K562 (cell line): Measurements from ENCODE around the gene TRAPPC5. TPM values are rescaled to one million over a fixed set of nuclear protein-coding genes. Genes with fewer than 3 reads are reported as not detected.
A peak's percentile ranks its signal among the peaks of the same experiment; 100 is the strongest.

ENCODE experiments used
- ARHGAP35 ChIP-seq: fragments of 450-650 bp; IDR thresholded peaks from 2 replicates; pipeline ENCODE4 v1.6.1; 2018; ENCODE audit not compliant: partially characterized antibody
- CEBPG ChIP-seq, 3 experiments: fragments of 200-800 bp in 1 of 3; sonication (Bioruptor generic) in 1 of 3; sonication (generic) in 1 of 3; formaldehyde crosslinking in 1 of 3; IDR thresholded peaks in 2 of 3; conservative IDR thresholded peaks in 1 of 3; 2 replicates each; pipeline versions ENCODE4 v1.6.1 to v1.8.0; 2016 to 2022; ENCODE audit warnings: missing compliant biosample characterization in 2 of 3, missing genetic modification characterization in 2 of 3, mild to moderate bottlenecking in 1 of 3, missing genetic modification reagents in 1 of 3
- CHD2 ChIP-seq: IDR thresholded peaks from 2 replicates; pipeline ENCODE4 v1.6.1; 2011; ENCODE audit warnings: low read depth, low read length
- HCFC1 ChIP-seq: IDR thresholded peaks from 2 replicates; pipeline ENCODE4 v1.6.1; 2012; ENCODE audit warnings: low read depth, low read length, improper control_type of control experiment
- HDAC2 ChIP-seq: fragments of 450-650 bp; IDR thresholded peaks from 2 replicates; pipeline ENCODE4 v1.6.1; 2016; ENCODE audit warnings: mild to moderate bottlenecking
- KAT7 ChIP-seq: sonication (generic); formaldehyde crosslinking; IDR thresholded peaks from 2 replicates; pipeline ENCODE4 v1.8.0; 2022; ENCODE audit warnings: missing genetic modification reagents, mild to moderate bottlenecking, borderline replicate concordance
- MECOM ChIP-seq: fragments of 250-450 bp; sonication (Bioruptor Pico); IDR thresholded peaks from 2 replicates; pipeline ENCODE4 v1.8.0; 2022; ENCODE audit warnings: inconsistent platforms
- NFIX ChIP-seq: fragments of 250-450 bp; sonication (Bioruptor Pico); IDR thresholded peaks from 2 replicates; pipeline ENCODE4 v1.4.0; 2020; ENCODE audit warnings: low read depth, mild to moderate bottlenecking, moderate library complexity
- POLR2B ChIP-seq: fragments of 450-650 bp; IDR thresholded peaks from 2 replicates; pipeline ENCODE4 v1.6.1; 2018; ENCODE audit warnings: low read depth; ENCODE audit not compliant: partially characterized antibody
- PYGO2 ChIP-seq: fragments of 450-650 bp; IDR thresholded peaks from 2 replicates; pipeline ENCODE4 v1.6.1; 2016; ENCODE audit warnings: mild to moderate bottlenecking, missing genetic modification characterization, moderate library complexity, missing compliant biosample characterization
- RBBP5 ChIP-seq: fragments of 200-600 bp; sonication (generic); IDR thresholded peaks from 2 replicates; pipeline ENCODE4 v1.6.1; 2012; ENCODE audit warnings: borderline replicate concordance, mild to moderate bottlenecking, low read length, control low read depth, inconsistent platforms; ENCODE audit not compliant: insufficient read depth, poor library complexity, severe bottlenecking
- RBM25 ChIP-seq: fragments of 200-400 bp; formaldehyde crosslinking; IDR thresholded peaks from 2 replicates; pipeline ENCODE4 v1.6.1; 2018; ENCODE audit warnings: low read length, low read depth, moderate library complexity; ENCODE audit not compliant: severe bottlenecking
- ZNF133 ChIP-seq: fragments of 250-450 bp; sonication (Bioruptor Pico); IDR thresholded peaks from 2 replicates; pipeline ENCODE4 v1.4.0; 2020; ENCODE audit warnings: mild to moderate bottlenecking
- ZNF143 ChIP-seq: sonication (generic); formaldehyde crosslinking; IDR thresholded peaks from 2 replicates; pipeline ENCODE4 v1.9.0; 2022; ENCODE audit warnings: mild to moderate bottlenecking, missing genetic modification reagents
- ZNF232 ChIP-seq: sonication (generic); formaldehyde crosslinking; IDR thresholded peaks from 2 replicates; pipeline ENCODE4 v1.8.0; 2022; ENCODE audit warnings: mild to moderate bottlenecking, missing genetic modification reagents
- polyA plus RNA-seq, 8 experiments: library from polyadenylated mRNA; depleted of rRNA in 4 of 8; stranded (reverse) in 5 of 8; unstranded in 3 of 8; fragments of >200 nt; fragmentation: Nextera tagmentation in 2 of 8; fragmentation: Illumina TruSeq in 1 of 8; extraction: Ambion mirVana in 2 of 8; extraction: Trizol in 1 of 8; gene quantifications; 2 replicates each; pipeline versions ENCODE4 v1.2.1 to v1.2.3, GENCODE V29; 2011 to 2014; ENCODE audit warnings: inconsistent platforms in 1 of 8, missing spikeins in 1 of 8
- total RNA-seq, 7 experiments: library from RNA; depleted of rRNA in 6 of 7; stranded (reverse); fragments of >200 nt in 6 of 7; fragmentation: Illumina TruSeq in 2 of 7; extraction: Trizol in 2 of 7; gene quantifications; 2 replicates each; pipeline versions ENCODE4 v1.2.1 to v1.2.3, GENCODE V29; 2011 to 2021; ENCODE audit warnings: low replicate concordance in 1 of 7
- TF ChIP-seq, protein P1 (sequence below): sonication (generic); formaldehyde crosslinking; IDR thresholded peaks from 2 replicates; pipeline ENCODE4 v1.8.0; 2022; ENCODE audit warnings: mild to moderate bottlenecking, missing genetic modification reagents
- TF ChIP-seq, protein P2 (sequence below): fragments of 250-450 bp; sonication (Bioruptor Pico); IDR thresholded peaks from 2 replicates; pipeline ENCODE4 v1.4.0; 2020; ENCODE audit warnings: mild to moderate bottlenecking, moderate library complexity

The TRAPPC5 gene
- total and polyA plus RNA-seq, 9 of the 15 experiments (the other 6 are each of a cell fraction or from before 2014, with no cell fraction given): 2.0 to 76.9 (median 29.3) TPM

DNA sequence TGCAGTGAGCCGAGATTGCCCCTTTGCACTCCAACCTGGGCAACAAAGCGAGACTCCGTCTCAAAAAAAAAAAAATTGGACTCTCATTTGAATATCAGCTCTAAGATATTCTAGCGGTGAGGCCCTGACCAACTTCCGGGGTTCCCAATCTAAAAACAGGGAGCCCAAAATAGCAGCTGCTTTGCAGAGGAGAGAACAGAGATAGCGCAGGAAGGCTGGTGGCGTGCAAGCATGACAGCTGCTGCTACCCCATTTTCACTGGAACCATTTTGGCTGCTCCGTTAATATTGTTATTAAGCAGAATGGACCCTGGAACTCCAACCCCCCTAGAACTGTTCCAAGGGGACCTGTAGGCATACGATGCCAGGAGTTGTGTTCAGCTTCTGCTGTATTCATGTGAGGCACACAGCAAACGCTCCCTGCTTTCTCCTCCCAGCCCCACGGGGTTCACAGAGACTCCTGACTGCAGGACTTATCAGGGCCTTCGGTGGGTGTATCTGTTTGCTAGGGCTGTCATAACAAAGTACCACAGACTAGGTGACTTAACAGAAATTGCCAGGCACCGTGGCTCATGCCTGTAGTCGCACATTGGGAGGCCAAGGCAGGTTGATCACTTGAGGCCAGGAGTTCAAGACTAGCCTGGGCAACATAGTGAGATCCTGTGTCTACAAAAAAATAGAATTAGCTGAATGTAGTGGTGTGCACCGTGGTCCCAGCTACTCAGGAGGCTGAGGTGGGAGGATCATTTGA, 32.2 kb upstream of the TRAPPC5 start (continued):
- TF ChIP-seq, protein P1, sequence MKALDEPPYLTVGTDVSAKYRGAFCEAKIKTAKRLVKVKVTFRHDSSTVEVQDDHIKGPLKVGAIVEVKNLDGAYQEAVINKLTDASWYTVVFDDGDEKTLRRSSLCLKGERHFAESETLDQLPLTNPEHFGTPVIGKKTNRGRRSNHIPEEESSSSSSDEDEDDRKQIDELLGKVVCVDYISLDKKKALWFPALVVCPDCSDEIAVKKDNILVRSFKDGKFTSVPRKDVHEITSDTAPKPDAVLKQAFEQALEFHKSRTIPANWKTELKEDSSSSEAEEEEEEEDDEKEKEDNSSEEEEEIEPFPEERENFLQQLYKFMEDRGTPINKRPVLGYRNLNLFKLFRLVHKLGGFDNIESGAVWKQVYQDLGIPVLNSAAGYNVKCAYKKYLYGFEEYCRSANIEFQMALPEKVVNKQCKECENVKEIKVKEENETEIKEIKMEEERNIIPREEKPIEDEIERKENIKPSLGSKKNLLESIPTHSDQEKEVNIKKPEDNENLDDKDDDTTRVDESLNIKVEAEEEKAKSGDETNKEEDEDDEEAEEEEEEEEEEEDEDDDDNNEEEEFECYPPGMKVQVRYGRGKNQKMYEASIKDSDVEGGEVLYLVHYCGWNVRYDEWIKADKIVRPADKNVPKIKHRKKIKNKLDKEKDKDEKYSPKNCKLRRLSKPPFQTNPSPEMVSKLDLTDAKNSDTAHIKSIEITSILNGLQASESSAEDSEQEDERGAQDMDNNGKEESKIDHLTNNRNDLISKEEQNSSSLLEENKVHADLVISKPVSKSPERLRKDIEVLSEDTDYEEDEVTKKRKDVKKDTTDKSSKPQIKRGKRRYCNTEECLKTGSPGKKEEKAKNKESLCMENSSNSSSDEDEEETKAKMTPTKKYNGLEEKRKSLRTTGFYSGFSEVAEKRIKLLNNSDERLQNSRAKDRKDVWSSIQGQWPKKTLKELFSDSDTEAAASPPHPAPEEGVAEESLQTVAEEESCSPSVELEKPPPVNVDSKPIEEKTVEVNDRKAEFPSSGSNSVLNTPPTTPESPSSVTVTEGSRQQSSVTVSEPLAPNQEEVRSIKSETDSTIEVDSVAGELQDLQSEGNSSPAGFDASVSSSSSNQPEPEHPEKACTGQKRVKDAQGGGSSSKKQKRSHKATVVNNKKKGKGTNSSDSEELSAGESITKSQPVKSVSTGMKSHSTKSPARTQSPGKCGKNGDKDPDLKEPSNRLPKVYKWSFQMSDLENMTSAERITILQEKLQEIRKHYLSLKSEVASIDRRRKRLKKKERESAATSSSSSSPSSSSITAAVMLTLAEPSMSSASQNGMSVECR (CRISPR knock-in tag): peak; percentile 64; the same call in 1 of the 2 replicates
- TF ChIP-seq, protein P2, sequence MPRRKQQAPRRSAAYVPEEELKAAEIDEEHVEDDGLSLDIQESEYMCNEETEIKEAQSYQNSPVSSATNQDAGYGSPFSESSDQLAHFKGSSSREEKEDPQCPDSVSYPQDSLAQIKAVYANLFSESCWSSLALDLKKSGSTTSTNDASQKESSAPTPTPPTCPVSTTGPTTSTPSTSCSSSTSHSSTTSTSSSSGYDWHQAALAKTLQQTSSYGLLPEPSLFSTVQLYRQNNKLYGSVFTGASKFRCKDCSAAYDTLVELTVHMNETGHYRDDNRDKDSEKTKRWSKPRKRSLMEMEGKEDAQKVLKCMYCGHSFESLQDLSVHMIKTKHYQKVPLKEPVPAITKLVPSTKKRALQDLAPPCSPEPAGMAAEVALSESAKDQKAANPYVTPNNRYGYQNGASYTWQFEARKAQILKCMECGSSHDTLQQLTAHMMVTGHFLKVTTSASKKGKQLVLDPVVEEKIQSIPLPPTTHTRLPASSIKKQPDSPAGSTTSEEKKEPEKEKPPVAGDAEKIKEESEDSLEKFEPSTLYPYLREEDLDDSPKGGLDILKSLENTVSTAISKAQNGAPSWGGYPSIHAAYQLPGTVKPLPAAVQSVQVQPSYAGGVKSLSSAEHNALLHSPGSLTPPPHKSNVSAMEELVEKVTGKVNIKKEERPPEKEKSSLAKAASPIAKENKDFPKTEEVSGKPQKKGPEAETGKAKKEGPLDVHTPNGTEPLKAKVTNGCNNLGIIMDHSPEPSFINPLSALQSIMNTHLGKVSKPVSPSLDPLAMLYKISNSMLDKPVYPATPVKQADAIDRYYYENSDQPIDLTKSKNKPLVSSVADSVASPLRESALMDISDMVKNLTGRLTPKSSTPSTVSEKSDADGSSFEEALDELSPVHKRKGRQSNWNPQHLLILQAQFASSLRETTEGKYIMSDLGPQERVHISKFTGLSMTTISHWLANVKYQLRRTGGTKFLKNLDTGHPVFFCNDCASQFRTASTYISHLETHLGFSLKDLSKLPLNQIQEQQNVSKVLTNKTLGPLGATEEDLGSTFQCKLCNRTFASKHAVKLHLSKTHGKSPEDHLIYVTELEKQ: no peak
- no peak for TF ChIP-seq HCFC1
- no peak for TF ChIP-seq MECOM (CRISPR knock-in tag)
- TF ChIP-seq POLR2B: peak; percentile 43
- no peak for TF ChIP-seq ZNF232 (CRISPR knock-in tag)
- TF ChIP-seq RBBP5: no peak
- no peak for TF ChIP-seq NFIX (CRISPR knock-in tag)
- TF ChIP-seq ZNF143 (CRISPR knock-in tag): peak; percentile 45; the same call in 1 of the 2 replicates
- peak; percentile 7 for TF ChIP-seq ARHGAP35
- no peak for TF ChIP-seq KAT7 (CRISPR knock-in tag)
- no peak for TF ChIP-seq CHD2
- no peak for TF ChIP-seq PYGO2 (tag)
- TF ChIP-seq HDAC2: peak; percentile 25; the same call in 1 of the 2 replicates
- TF ChIP-seq CEBPG (CRISPR knock-in tag; IDR thresholded peaks at IDR 0.05): no peak
- no peak for TF ChIP-seq CEBPG (tag; conservative IDR thresholded peaks at IDR 0.05 in 1 of 2, IDR thresholded peaks at IDR 0.05 in 1 of 2)
- no peak for TF ChIP-seq ZNF133
- TF ChIP-seq RBM25: peak; percentile 83
